Central memory CD8-positive, alpha-beta T cell (primary cell): Measurements from ENCODE around the gene ZG16.

ENCODE experiments used
- ATAC-seq: fragments of 150-1000 bp; cut with Tn5 transposase; replicated peaks from 2 replicates; pipeline ENCODE4 v1.10.0; 2022; ENCODE audit warnings: mild to moderate bottlenecking, moderate FRiP score, moderate number of reproducible peaks; ENCODE audit not compliant: poor library complexity, severe bottlenecking; ENCODE audit errors: extremely low read depth
- DNase-seq, 2 donors: peaks; one replicate each; pipeline ENCODE4 v3.0.0; 2021; ENCODE audit warnings: low spot score in 2 of 2
- H3K27ac Mint-ChIP-seq: one replicate; pipeline ENCODE4 v1.8.0; 2022; ENCODE audit warnings: low read depth, mild to moderate bottlenecking, moderate library complexity, mixed read lengths
- H3K27me3 Mint-ChIP-seq: one replicate; pipeline ENCODE4 v1.8.0; 2022; ENCODE audit warnings: mixed read lengths
- H3K36me3 Mint-ChIP-seq: one replicate; pipeline ENCODE4 v1.8.0; 2022; ENCODE audit warnings: mild to moderate bottlenecking, moderate library complexity, mixed read lengths; ENCODE audit not compliant: insufficient read depth
- H3K4me1 Mint-ChIP-seq: one replicate; pipeline ENCODE4 v1.8.0; 2022; ENCODE audit warnings: mixed read lengths
- H3K4me3 Mint-ChIP-seq: one replicate; pipeline ENCODE4 v1.8.0; 2022; ENCODE audit warnings: mild to moderate bottlenecking, moderate library complexity, mixed read lengths
- H3K9me3 Mint-ChIP-seq: one replicate; pipeline ENCODE4 v1.8.0; 2022; ENCODE audit warnings: mixed read lengths

ZG16 gene

DNA sequence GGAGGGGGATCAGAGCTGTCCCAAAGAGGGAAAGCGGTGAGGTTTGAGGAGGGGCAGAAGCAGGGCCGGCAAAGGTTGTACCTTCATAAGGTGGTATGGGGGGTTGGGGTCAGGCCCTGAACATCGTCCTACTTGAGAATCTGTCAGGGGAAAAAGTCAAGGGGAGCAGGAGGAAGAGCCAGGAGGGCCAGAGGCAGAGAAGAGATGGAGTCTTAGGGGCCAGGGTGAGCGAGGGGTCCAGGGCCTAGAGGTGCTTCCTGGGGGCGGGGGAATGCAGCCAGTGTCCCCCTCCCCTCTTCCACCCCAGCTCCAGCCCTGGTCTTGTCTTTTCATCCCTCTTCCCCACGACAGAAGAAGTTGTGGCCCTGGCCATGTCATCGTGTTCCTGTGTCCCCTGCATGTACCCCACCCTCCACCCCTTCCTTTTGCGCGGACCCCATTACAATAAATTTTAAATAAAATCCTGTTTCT lies 32.7 kb downstream of the ZG16 start:
- ATAC-seq (no peak), DNase-seq (no peak)
- peaks cover 34% of the 10 kb centered on the region for H3K36me3 Mint-ChIP-seq
- H3K27ac Mint-ChIP-seq = peak overlapping the region; percentile 87
- no peaks in the 10 kb centered on the region for H3K9me3 Mint-ChIP-seq
- peak overlapping the region; percentile 92 for H3K4me3 Mint-ChIP-seq
- H3K4me1 Mint-ChIP-seq = peaks cover 63% of the 10 kb centered on the region
- no peaks in the 10 kb centered on the region for H3K27me3 Mint-ChIP-seq

DNA sequence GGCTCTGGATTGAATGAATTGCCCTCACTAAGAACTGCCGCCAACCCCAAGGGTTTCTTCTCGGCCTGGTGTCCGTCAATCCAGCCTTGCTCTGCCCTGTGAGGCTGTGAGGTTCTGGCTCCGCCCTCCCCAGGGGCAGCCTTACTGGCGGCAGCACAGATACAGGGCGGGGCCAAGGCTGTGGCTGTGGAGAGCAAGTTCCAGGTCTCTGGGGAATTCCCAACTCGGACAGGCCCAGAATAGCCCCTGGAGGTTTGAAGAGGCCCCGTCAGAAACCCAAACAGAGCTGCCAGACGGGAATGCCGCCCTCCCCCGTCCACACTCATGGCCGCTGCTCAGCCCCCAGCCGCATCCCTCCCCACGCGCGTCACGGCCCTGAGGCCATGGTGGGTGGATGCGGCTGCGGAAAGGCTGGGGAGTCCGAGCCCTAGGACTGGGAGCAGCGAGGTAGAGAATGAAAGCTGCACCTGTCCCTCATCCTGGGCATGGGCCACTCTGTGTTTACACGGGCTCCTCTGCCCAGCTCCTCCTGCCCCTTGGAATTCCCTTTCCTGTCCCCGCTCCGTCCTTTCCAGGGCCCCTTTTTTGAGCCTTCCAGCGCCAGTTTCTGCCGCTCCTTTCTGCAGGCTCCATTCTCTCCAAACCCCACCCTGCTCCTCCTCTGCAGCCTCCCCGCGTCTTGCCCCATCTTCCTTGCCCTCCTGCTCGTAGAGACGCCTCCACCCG lies 33.3 kb downstream of the ZG16 start:
- ATAC-seq (no peak), DNase-seq (peak in 1 of 2 donors; percentile 42)
- Mint-ChIP-seq H3K27me3 (no peaks in the 10 kb centered on the region), H3K9me3 (no peaks in the 10 kb centered on the region), H3K27ac (peak overlapping the region; percentile 87), H3K4me3 (peak overlapping the region; percentile 92), H3K36me3 (peaks cover 37% of the 10 kb centered on the region), H3K4me1 (peaks cover 68% of the 10 kb centered on the region)

DNA sequence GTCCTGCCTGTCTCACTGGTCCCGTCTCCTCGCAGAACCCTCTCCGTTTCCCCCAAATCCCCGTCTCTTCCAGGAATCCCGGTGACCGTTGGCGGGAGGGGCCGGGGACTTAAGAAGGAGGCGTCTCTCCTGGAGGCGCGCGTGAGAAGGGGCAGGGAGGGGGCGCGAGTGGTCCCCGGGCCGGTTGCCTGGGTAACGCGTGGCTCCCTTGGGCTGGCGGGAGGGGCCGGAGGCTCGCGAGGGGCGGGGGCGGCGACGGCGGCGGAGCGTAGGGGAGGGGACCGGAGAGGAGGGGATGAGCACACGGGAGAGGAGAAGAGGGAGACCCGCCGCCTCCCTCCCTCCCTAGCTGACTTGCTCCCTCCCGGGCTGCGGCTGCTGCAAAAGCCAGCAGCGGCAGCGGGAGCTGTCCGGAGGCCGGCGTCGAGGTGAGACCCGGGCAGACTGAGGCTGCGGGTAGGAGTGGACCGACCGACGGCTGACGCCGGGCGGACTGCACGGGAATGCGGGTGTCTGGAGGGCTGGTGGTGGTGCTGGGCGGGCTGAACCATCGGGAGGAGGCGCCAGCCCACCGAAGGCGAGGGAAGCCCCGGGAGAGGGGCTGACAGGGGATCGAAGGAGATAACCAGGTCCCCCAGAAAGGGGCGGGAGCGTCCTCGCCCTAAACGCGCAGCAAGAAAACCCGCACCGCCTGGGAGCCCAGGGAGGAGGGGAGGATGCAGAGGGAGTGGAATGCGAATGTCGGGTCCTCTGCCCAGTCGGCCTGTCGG lies 34.0 kb downstream of the ZG16 start, which contains the start of gene PRRT2:
Gene PRRT2, plus strand, starts transcription at position 298 of the 770 bp plus-strand sequence. CDS start 862 bp downstream, outside the sequence.
- Mint-ChIP-seq H3K27ac (peak within 1 kb of the TSS; percentile 87), H3K36me3 (peaks cover 38% of the 10 kb centered on the region), H3K27me3 (no peaks in the 10 kb centered on the region), H3K4me1 (peaks cover 75% of the 10 kb centered on the region), H3K4me3 (peak within 1 kb of the TSS; percentile 92), H3K9me3 (no peaks in the 10 kb centered on the region)
- DNase-seq = no peak
- ATAC-seq = no peak

DNA sequence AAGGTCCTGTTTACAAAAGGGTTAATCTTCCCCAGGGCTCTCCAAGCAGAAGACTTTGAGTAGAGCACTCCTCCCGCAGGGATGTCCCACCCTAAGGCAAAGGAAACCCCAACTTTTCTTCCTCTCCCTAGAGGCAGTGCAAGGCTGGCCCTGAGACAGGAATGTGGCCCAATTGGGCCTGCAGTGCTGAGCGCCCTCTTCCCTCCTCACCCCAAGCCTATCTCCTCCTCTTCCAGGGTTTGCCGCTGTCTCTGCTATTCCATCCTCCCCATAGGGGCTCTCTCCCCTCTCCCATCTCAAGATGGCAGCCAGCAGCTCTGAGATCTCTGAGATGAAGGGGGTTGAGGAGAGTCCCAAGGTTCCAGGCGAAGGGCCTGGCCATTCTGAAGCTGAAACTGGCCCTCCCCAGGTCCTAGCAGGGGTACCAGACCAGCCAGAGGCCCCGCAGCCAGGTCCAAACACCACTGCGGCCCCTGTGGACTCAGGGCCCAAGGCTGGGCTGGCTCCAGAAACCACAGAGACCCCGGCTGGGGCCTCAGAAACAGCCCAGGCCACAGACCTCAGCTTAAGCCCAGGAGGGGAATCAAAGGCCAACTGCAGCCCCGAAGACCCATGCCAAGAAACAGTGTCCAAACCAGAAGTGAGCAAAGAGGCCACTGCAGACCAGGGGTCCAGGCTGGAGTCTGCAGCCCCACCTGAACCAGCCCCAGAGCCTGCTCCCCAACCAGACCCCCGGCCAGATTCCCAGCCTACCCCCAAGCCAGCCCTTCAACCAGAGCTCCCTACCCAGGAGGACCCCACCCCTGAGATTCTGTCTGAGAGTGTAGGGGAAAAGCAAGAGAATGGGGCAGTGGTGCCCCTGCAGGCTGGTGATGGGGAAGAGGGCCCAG lies 34.9 kb downstream of the ZG16 start:
- ATAC-seq (no peak), DNase-seq (no peak)
- H3K27me3 Mint-ChIP-seq = no peaks in the 10 kb centered on the region
- H3K9me3 Mint-ChIP-seq = no peaks in the 10 kb centered on the region
- peak overlapping the region; percentile 92 for H3K4me3 Mint-ChIP-seq
- H3K36me3 Mint-ChIP-seq = peaks cover 30% of the 10 kb centered on the region
- peaks cover 71% of the 10 kb centered on the region for H3K4me1 Mint-ChIP-seq
- H3K27ac Mint-ChIP-seq = peak overlapping the region; percentile 87

DNA sequence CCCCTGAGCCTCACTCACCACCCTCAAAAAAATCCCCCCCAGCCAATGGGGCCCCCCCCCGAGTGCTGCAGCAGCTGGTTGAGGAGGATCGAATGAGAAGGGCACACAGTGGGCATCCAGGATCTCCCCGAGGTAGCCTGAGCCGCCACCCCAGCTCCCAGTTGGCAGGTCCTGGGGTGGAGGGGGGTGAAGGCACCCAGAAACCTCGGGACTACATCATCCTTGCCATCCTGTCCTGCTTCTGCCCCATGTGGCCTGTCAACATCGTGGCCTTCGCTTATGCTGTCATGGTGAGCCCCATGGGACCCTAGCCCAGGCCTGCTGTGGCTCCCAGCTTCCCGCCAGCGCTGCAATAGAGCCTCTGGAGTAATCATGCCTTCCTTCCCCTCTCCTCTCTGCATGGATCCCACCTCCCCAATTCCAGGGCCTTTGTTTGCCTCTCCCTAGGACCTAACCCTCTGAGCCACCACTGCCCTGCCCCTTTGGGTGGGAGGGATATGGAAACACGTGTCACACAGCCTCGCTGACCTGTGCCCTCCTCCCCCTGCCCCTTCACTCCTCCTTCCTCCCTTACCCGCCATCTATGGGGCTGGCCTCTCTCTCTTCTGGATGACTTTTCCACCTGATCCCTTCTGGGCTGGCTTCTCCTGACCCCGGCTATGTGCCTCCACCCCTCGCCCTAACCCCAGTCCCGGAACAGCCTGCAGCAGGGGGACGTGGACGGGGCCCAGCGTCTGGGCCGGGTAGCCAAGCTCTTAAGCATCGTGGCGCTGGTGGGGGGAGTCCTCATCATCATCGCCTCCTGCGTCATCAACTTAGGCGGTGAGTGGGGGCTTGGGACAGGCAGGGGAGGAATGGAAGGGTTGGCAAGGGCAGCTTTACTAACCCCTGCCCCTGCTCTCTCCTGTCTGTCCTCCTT lies 35.8 kb downstream of the ZG16 start:
- Mint-ChIP-seq H3K36me3 (peaks cover 26% of the 10 kb centered on the region), H3K27ac (peak overlapping the region; percentile 86), H3K9me3 (no peaks in the 10 kb centered on the region), H3K4me3 (peak overlapping the region; percentile 87), H3K27me3 (no peaks in the 10 kb centered on the region), H3K4me1 (peaks cover 69% of the 10 kb centered on the region)
- no peak for ATAC-seq
- no peak for DNase-seq

DNA sequence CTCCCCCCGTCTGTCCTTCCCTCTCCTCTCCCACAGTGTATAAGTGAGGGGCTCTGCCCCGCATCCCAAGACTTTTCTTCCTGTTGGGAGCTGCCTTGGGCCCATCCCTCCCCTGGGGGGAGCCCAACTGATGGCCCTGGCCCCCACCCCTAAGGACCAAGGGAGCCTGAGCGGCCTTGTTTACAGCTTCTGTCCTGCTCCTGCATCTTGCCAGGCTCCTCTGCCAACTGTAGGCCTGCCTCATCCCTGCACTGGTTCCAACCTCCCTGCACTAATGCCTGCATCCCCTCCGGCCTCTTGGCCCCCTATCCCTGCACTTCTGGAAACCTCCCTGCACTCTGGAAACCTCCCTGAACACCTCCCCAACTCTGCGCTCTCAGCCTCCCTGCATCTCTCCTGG lies 36.5 kb downstream of the ZG16 start:
- peaks cover 30% of the 10 kb centered on the region for H3K36me3 Mint-ChIP-seq
- H3K27me3 Mint-ChIP-seq = no peaks in the 10 kb centered on the region
- ATAC-seq = no peak

DNA sequence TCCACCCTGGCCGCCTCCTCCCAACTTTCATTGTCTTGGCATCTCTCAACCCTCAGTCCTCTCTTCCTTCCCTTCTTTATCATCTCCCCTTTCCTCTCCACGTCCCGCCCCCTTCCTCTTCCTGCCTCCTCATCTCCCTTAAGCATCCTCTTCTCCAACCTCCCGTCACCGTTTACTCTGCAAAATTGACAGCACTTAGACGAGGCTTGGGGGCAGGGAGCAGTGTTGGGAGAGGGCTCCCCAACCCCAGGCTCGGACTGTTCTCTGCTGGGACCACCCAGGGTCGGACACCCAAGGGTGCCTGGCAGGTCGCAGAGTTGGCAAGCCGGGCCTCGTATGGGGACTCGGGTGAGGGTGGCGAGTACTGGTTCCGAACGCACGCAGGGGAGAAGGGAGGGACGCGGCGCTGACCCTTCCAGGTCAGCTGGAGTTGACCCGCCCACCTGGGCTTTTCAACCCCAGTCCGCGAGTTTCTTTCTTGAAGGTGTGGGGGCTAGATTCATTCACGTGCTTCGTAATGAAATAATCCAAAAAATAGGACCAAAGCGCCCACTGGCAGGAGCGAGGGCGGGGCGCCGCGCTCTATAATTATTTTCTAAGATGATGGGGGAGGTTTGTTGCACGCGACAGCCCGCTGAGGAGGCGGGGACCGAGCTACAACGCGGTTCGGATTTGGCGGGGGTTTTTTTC lies 37.1 kb downstream of the ZG16 start:
- ATAC-seq (peak; percentile 7), DNase-seq (no peak)
- Mint-ChIP-seq H3K27me3 (no peaks in the 10 kb centered on the region), H3K27ac (peak overlapping the region; percentile 86), H3K4me1 (peaks cover 72% of the 10 kb centered on the region), H3K9me3 (no peaks in the 10 kb centered on the region), H3K4me3 (peak overlapping the region; percentile 87), H3K36me3 (peaks cover 24% of the 10 kb centered on the region)

More for the DNA sequence above, 36.5 kb downstream of the ZG16 start:
- Mint-ChIP-seq H3K9me3 (no peaks in the 10 kb centered on the region), H3K4me1 (peaks cover 72% of the 10 kb centered on the region), H3K4me3 (peak overlapping the region; percentile 87), H3K27ac (peak overlapping the region; percentile 86)
- DNase-seq = no peak

DNA sequence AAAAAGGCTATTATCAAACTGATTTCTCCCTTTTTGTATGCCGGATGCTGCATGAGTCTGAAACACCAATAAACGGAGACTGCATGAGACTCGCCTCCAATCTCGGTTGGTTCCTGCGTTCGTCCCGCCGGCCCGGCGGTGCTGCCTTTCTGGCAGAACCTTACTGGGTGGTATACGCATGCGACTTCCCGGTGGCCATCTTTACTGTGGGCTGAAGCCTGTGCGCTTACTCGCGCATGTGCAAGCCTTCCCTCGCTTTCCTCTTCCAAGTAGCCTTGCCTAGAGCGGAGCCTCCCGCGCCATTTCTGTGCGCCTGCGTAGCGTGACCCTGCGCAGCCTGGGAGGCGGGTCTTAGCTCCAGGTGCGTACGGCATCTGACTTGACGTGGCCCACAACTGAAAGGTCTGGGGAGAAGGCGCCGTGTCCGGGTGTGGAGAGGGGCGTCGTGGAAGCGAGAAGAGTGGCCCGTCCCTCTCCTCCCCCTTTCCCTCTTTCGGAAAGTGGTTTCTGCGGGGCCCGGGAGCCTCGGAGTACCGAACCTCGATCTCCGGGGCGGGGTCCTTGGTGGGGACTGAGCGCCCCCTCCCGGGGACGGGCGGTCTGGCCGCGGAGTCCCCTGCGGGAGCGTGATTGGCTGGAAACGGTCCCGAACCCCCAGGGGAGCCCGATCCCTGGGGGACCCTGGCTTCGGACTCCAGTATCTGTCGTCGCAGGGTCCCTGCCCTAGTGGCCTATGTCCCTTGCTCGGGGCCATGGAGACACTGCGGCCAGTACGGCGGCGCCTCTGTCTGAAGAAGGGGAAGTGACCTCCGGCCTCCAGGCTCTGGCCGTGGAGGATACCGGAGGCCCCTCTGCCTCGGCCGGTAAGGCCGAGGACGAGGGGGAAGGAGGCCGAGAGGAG lies 38.0 kb downstream of the ZG16 start, which contains the start of gene PAGR1:
Gene PAGR1, plus strand, starts transcription at position 360 of the 901 bp plus-strand sequence. Its CDS starts 374 bp downstream, at position 734.
- peak within 1 kb of the TSS; percentile 86 for H3K27ac Mint-ChIP-seq
- peak within 1 kb of the TSS; percentile 87 for H3K4me3 Mint-ChIP-seq
- no peaks in the 10 kb centered on the region for H3K27me3 Mint-ChIP-seq
- peaks cover 72% of the 10 kb centered on the region for H3K4me1 Mint-ChIP-seq
- ATAC-seq (peak; percentile 81), DNase-seq (peak; percentile 99)
- no peaks in the 10 kb centered on the region for H3K9me3 Mint-ChIP-seq
- H3K36me3 Mint-ChIP-seq = peaks cover 28% of the 10 kb centered on the region

DNA sequence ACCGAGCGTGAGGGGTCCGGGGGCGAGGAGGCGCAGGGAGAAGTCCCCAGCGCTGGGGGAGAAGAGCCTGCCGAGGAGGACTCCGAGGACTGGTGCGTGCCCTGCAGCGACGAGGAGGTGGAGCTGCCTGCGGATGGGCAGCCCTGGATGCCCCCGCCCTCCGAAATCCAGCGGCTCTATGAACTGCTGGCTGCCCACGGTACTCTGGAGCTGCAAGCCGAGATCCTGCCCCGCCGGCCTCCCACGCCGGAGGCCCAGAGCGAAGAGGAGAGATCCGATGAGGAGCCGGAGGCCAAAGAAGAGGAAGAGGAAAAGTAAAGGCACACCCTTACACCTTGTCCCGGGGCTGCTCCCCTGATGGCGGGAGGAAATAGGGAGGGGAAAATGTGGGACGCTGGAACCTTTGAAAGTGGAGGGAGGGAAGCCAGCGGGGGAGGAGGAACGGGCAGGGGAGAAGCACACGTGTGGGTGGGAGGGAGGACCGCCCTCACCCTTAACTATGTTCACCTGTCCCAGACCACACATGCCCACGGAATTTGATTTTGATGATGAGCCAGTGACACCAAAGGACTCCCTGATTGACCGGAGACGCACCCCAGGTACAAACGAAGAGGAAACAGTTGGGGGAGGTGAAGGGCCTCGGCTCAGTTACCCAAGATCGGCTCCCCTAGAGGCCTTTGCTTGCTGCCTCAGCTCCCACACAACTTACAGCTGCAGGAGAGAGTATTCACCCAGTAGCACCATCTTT lies 38.8 kb downstream of the ZG16 start:
- Mint-ChIP-seq H3K36me3 (peaks cover 26% of the 10 kb centered on the region), H3K4me1 (peaks cover 71% of the 10 kb centered on the region), H3K27ac (peak overlapping the region; percentile 86), H3K4me3 (peak overlapping the region; percentile 87), H3K9me3 (no peaks in the 10 kb centered on the region), H3K27me3 (no peaks in the 10 kb centered on the region)
- DNase-seq (no peak), ATAC-seq (peak; percentile 21)

DNA sequence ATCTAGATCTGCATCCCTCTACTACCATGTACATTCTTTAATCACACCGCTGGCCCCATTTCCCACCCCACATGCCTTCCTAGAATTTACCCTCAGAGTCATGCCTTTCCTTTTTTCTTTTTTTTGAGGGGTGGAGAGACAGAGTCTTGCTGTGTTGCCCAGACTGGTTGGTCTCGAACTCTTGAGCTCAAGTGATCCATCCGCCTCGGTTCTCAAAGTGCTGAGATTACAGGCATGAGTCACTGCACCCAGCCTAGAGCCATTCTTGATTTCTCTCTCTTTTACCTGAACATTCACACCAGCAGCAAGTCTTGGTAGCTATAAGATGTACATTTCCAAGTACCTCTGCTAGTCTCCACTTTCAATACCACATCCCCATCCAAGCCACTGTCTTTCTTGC lies 40.0 kb downstream of the ZG16 start:
- Mint-ChIP-seq H3K9me3 (no peaks in the 10 kb centered on the region), H3K27me3 (no peaks in the 10 kb centered on the region), H3K36me3 (peaks cover 26% of the 10 kb centered on the region), H3K4me1 (peaks cover 65% of the 10 kb centered on the region), H3K27ac (peak overlapping the region; percentile 38), H3K4me3 (peak overlapping the region; percentile 97)
- no peak for ATAC-seq
- DNase-seq = no peak
